HG03175 (cell line): ENCODE results near the gene HYAL1.
"Not testable (repeated sequence)": the region's sequence is repeated elsewhere in the genome, so short reads cannot be mapped to it uniquely, and the experiment has no call there.

Source experiments
- ATAC-seq: cut with Tn5 transposase; IDR thresholded peaks from one replicate; pipeline ENCODE4 v1.9.1; 2021; ENCODE audit warnings: mild to moderate bottlenecking, moderate library complexity; ENCODE audit not compliant: unreplicated experiment

HYAL1 gene

GRCh38 chr3:50275141-50275995, 28.0 kb downstream of the HYAL1 start:
- no peak for ATAC-seq

GRCh38 chr3:50274371-50275104, 28.8 kb downstream of the HYAL1 start:
- ATAC-seq, result no peak

GRCh38 chr3:50273689-50274065, 29.7 kb downstream of the HYAL1 start:
- ATAC-seq, result no peak

- ATAC-seq, result peak; percentile 82
Measured at GRCh38 chr3:50272911-50273688, 30.3 kb downstream of the HYAL1 start.

- not testable (repeated sequence) for ATAC-seq
Measured at GRCh38 chr3:50272538-50272910, 30.9 kb downstream of the HYAL1 start.

GRCh38 chr3:50271314-50271936, 31.9 kb downstream of the HYAL1 start:
- no peak for ATAC-seq

- ATAC-seq, result no peak
Measured at GRCh38 chr3:50270422-50271224, 32.8 kb downstream of the HYAL1 start.

GRCh38 chr3:50269977-50270413, 33.4 kb downstream of the HYAL1 start:
- ATAC-seq, result no peak

- no peak for ATAC-seq
Measured at GRCh38 chr3:50269460-50269859, 33.9 kb downstream of the HYAL1 start.

GRCh38 chr3:50268703-50269451, 34.5 kb downstream of the HYAL1 start, which contains the start of gene SEMA3B:
Gene SEMA3B, plus strand, starts transcription at chr3:50269147. Its CDS starts 94 bp downstream, at chr3:50269241.
- no peak for ATAC-seq

GRCh38 chr3:50268276-50268675, 35.1 kb downstream of the HYAL1 start:
- ATAC-seq, result no peak

- no peak for ATAC-seq
Measured at GRCh38 chr3:50267280-50267913, 36.0 kb downstream of the HYAL1 start.

- ATAC-seq, result no peak
Measured at GRCh38 chr3:50266836-50267235, 36.5 kb downstream of the HYAL1 start.

GRCh38 chr3:50266017-50266416, 37.4 kb downstream of the HYAL1 start:
- ATAC-seq, result no peak

- no peak for ATAC-seq
Measured at GRCh38 chr3:50265571-50265970, 37.8 kb downstream of the HYAL1 start.

GRCh38 chr3:50264964-50265485, 38.3 kb downstream of the HYAL1 start:
- ATAC-seq, result no peak

- no peak for ATAC-seq
Measured at GRCh38 chr3:50264383-50264963, 38.9 kb downstream of the HYAL1 start.
